ENCODE results near the gene PRR5L.

GRCh38 chr11:36513965-36514364 lies 217.9 kb downstream of the PRR5L start:
- TF ChIP-seq, protein P1, sequence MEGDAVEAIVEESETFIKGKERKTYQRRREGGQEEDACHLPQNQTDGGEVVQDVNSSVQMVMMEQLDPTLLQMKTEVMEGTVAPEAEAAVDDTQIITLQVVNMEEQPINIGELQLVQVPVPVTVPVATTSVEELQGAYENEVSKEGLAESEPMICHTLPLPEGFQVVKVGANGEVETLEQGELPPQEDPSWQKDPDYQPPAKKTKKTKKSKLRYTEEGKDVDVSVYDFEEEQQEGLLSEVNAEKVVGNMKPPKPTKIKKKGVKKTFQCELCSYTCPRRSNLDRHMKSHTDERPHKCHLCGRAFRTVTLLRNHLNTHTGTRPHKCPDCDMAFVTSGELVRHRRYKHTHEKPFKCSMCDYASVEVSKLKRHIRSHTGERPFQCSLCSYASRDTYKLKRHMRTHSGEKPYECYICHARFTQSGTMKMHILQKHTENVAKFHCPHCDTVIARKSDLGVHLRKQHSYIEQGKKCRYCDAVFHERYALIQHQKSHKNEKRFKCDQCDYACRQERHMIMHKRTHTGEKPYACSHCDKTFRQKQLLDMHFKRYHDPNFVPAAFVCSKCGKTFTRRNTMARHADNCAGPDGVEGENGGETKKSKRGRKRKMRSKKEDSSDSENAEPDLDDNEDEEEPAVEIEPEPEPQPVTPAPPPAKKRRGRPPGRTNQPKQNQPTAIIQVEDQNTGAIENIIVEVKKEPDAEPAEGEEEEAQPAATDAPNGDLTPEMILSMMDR (IDR thresholded peaks at IDR 0.05), result no peak
- no peak for TF ChIP-seq ZFX (IDR thresholded peaks at IDR 0.05; ENCODE audit: borderline replicate concordance)

Measured in 22Rv1 (cell line).